ENCODE data around the gene NF1. TPM values are rescaled to one million over a fixed set of nuclear protein-coding genes. Genes with fewer than 3 reads are reported as not detected.

Gene NF1
- total RNA-seq, 1 donor, result 67.0 TPM

DNA sequence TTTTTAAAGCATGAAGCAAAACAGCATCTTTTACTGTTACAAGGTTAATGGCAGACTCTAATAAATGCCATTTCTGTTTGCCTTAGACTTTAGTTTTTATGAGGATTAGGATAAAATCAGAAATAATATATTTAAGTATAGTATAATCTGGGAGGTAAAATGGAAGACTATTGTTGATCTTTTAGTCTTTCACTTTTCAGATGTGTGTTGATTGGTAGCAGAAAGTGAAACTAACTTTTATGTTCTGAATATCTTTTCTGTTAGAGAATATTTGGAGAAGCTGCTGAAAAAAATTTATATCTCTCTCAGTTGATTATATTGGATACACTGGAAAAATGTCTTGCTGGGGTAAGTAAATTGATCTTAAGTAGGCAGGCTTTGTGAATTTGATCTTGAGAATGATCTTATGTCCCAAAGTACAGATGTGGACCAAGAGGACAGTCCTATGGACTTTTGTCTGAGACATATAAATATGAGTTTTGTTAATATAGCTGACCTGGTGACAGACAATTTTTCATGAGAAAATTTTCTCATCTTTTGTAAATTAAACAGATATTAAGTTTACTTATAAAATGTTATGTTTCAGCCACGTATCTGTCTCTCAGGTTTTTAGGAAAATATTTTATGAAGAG, 64.1 kb downstream of the NF1 start:
- DNase-seq (ENCODE audit: insufficient read length, low spot score, missing footprints), result peak; percentile 1
- Histone ChIP-seq H3K79me2 (ENCODE audit: insufficient read depth, low read length) (peaks cover 13% of the 10 kb centered on the region), H3K4me3 (ENCODE audit: insufficient read depth, low read length) (peak overlapping the region; percentile 51), H3K27ac (ENCODE audit: low read depth, low read length) (peak overlapping the region; percentile 45), H3K9me3 (ENCODE audit: low read depth, low read length) (no peaks in the 10 kb centered on the region), H3K27me3 (ENCODE audit: insufficient read depth, low read length) (no peaks in the 10 kb centered on the region), H3K36me3 (ENCODE audit: insufficient read depth, low read length) (peaks cover 20% of the 10 kb centered on the region), H2AFZ (ENCODE audit: low read length) (no peak overlapping the region), H3K4me1 (ENCODE audit: insufficient read depth, low read length) (peaks cover 35% of the 10 kb centered on the region), H3K4me2 (ENCODE audit: insufficient read depth, low read length) (peak overlapping the region; percentile 78), H4K20me1 (ENCODE audit: insufficient read depth, low read length) (no peaks in the 10 kb centered on the region)
- no peak for TF ChIP-seq CTCF (IDR thresholded peaks at IDR 0.05; ENCODE audit: extremely low read depth, low read depth, low read length)

DNA sequence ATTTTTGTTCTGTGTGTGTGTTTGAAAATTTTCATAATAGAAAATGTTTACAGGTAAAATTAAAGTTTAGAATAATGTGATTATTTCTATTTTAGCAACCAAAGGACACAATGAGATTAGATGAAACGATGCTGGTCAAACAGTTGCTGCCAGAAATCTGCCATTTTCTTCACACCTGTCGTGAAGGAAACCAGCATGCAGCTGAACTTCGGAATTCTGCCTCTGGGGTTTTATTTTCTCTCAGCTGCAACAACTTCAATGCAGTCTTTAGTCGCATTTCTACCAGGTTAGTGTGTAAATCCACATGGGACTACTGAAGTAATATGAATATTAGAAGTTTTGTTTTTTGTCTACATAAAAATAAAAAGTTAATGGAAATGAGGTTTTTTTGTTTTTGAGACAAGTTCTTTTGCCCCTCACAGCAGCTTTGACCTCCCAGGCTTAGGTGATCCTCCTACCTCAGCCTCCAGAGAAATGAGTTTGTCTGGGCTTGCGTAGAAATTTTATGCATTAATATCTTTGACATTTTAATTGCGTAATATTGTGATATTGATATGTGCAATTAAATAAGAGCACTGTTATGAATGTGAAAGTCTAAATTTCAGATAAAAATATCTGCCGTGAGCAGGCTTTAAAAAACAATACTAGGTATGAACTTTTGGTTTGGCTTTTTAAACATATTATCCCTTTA, 68.5 kb downstream of the NF1 start:
- no peaks in the 10 kb centered on the region for H3K79me2 ChIP-seq (ENCODE audit: insufficient read depth, low read length)
- peaks cover 8% of the 10 kb centered on the region for H3K4me1 ChIP-seq (ENCODE audit: insufficient read depth, low read length)
- no peak for TF ChIP-seq CTCF (IDR thresholded peaks at IDR 0.05; ENCODE audit: extremely low read depth, low read depth, low read length)
- H3K4me2 ChIP-seq (ENCODE audit: insufficient read depth, low read length), result no peak overlapping the region
- no peak overlapping the region for H2AFZ ChIP-seq (ENCODE audit: low read length)
- no peak overlapping the region for H3K27ac ChIP-seq (ENCODE audit: low read depth, low read length)
- no peaks in the 10 kb centered on the region for H4K20me1 ChIP-seq (ENCODE audit: insufficient read depth, low read length)
- H3K36me3 ChIP-seq (ENCODE audit: insufficient read depth, low read length), result peaks cover 17% of the 10 kb centered on the region
- no peak for DNase-seq (ENCODE audit: insufficient read length, low spot score, missing footprints)
- no peaks in the 10 kb centered on the region for H3K27me3 ChIP-seq (ENCODE audit: insufficient read depth, low read length)
- no peaks in the 10 kb centered on the region for H3K9me3 ChIP-seq (ENCODE audit: low read depth, low read length)
- no peak overlapping the region for H3K4me3 ChIP-seq (ENCODE audit: insufficient read depth, low read length)

GRCh38 chr17:31167111-31167510, 72.3 kb downstream of the NF1 start:
- H3K36me3 ChIP-seq (ENCODE audit: insufficient read depth, low read length), result peaks cover 6% of the 10 kb centered on the region
- no peak overlapping the region for H3K27ac ChIP-seq (ENCODE audit: low read depth, low read length)
- no peak for DNase-seq (ENCODE audit: insufficient read length, low spot score, missing footprints)
- no peaks in the 10 kb centered on the region for H3K79me2 ChIP-seq (ENCODE audit: insufficient read depth, low read length)
- no peaks in the 10 kb centered on the region for H3K9me3 ChIP-seq (ENCODE audit: low read depth, low read length)
- peaks cover 7% of the 10 kb centered on the region for H3K4me1 ChIP-seq (ENCODE audit: insufficient read depth, low read length)
- no peaks in the 10 kb centered on the region for H3K27me3 ChIP-seq (ENCODE audit: insufficient read depth, low read length)
- H2AFZ ChIP-seq (ENCODE audit: low read length), result no peak overlapping the region
- H4K20me1 ChIP-seq (ENCODE audit: insufficient read depth, low read length), result no peaks in the 10 kb centered on the region
- no peak for TF ChIP-seq CTCF (IDR thresholded peaks at IDR 0.05; ENCODE audit: extremely low read depth, low read depth, low read length)
- no peak overlapping the region for H3K4me3 ChIP-seq (ENCODE audit: insufficient read depth, low read length)
- H3K4me2 ChIP-seq (ENCODE audit: insufficient read depth, low read length), result no peak overlapping the region

DNA sequence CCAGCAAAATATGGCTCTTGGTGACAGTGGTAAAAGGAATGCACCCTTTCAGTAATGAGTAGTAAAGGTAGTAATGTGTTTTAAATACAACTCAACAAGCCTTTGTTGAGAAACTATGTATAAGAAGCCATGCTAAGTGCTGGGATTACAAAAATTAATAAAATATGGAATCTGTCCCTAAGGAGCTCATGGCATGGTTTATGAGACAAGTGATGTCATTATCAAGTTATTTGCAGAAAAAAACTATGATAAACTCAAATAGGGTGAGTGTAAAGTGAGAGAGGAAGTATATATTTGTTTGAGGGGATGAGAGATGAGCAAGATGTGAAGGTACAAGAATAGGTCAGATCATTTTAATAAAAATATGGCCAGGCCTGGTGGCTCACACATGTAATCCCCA, 76.9 kb downstream of the NF1 start:
- no peak for TF ChIP-seq CTCF (IDR thresholded peaks at IDR 0.05; ENCODE audit: extremely low read depth, low read depth, low read length)
- H3K27me3 ChIP-seq (ENCODE audit: insufficient read depth, low read length), result no peaks in the 10 kb centered on the region
- H3K4me3 ChIP-seq (ENCODE audit: insufficient read depth, low read length), result no peak overlapping the region
- no peak overlapping the region for H3K4me2 ChIP-seq (ENCODE audit: insufficient read depth, low read length)
- H3K27ac ChIP-seq (ENCODE audit: low read depth, low read length), result no peak overlapping the region
- H4K20me1 ChIP-seq (ENCODE audit: insufficient read depth, low read length), result peaks cover 3% of the 10 kb centered on the region
- H3K36me3 ChIP-seq (ENCODE audit: insufficient read depth, low read length), result no peaks in the 10 kb centered on the region
- no peaks in the 10 kb centered on the region for H3K79me2 ChIP-seq (ENCODE audit: insufficient read depth, low read length)
- no peak overlapping the region for H2AFZ ChIP-seq (ENCODE audit: low read length)
- H3K4me1 ChIP-seq (ENCODE audit: insufficient read depth, low read length), result peaks cover 7% of the 10 kb centered on the region
- H3K9me3 ChIP-seq (ENCODE audit: low read depth, low read length), result no peaks in the 10 kb centered on the region
- DNase-seq (ENCODE audit: insufficient read length, low spot score, missing footprints), result peak; percentile 11
